ES-I3 (cell line): ENCODE measurements around the gene NECTIN1.

ENCODE experiments used
- H3K36me3 ChIP-seq: 2 replicates; pipeline ENCODE4 v1.6.1; 2013; ENCODE audit warnings: mild to moderate bottlenecking, low read length, control low read depth, moderate library complexity; ENCODE audit not compliant: insufficient read depth
- H3K4me1 ChIP-seq: 2 replicates; pipeline ENCODE4 v1.6.1; 2013; ENCODE audit warnings: mild to moderate bottlenecking, control low read depth, low read length; ENCODE audit not compliant: insufficient read depth
- H3K9ac ChIP-seq: 2 replicates; pipeline ENCODE4 v1.6.1; 2013; ENCODE audit warnings: low read depth, mild to moderate bottlenecking, low read length, moderate library complexity
- H3K9me3 ChIP-seq: 2 replicates; pipeline ENCODE4 v1.6.1; 2013; ENCODE audit warnings: mild to moderate bottlenecking, low read length, moderate library complexity; ENCODE audit not compliant: control insufficient read depth, insufficient read depth

NECTIN1 gene

DNA sequence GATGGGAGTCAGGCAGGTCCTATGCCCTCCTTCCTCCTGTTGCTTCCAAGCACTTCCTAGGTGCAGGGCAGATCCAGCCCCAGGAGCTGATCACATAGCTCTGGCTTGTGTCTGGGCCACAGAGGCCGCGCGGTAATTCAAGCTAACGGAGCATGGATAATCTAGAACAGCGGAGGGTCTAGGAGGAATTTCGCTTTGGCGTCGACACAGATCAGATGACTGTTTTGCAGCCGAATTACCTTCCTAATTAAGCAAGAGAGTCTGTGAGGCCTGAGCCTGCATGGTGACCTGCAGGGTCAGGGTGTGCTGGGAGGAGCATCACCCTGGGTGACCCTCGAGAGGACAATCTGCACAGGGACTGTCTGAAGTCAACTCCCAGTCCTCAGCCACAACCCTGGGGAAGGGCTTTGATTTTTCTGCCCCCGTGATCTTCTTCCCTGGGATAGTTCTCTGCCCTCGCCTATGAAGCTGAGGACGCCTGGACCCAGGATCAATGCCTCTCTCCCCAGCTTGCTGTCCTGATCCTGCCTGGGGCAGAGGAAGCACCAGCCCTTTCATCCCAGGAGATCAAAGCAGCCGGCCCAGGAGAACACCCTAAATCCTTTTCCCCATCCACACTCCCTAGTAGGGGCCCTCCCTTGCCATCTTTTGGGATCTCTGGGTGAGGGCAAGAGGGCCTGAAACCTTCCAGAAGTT, 11.0 kb downstream of the NECTIN1 start:
- H3K4me1 ChIP-seq, result peaks cover 35% of the 10 kb centered on the region
- H3K9me3 ChIP-seq, result no peaks in the 10 kb centered on the region
- no peak overlapping the region for H3K9ac ChIP-seq
- H3K36me3 ChIP-seq, result no peaks in the 10 kb centered on the region

DNA sequence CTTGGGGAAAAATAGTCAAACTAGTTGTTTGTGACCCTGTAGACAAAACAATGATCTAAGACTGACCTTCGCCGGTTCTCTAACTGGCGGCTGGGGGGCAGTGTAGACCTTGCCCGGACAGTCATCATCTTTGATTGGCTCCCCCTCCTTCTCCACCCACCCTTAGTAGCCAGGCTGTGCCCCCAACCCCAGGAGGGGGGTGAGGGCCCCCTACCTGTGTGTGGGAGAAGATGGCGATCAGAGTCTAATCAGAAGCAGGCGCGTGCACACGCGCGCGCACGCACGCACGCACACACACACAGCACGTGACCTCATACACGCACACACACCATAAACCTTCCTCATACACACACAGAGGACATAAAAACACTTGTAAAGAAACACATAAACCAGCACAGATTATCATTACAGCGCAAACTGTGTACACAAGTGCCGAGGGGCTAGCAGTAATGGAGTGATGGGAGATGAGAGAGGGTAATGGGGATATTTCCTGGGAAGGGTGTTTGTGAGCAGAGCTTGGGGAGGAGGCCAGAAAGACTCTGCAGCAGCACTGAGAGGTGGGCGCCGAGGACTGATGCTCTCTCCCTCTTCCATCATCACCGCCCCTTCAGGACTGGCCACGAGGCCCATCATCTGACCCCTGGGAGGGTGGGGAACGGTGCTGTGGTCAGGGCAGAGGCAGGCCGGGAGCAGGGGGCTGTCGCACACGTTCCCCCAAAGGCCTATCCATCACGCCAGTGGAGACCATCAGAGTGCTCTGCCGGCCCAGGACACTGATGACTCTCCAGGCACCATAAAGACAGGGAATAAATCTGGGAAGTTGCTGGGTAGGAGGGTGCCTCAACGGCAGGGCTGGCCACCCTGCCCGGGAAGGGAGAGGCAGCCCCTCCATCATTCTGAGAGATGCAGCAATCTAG, 12.2 kb downstream of the NECTIN1 start:
- H3K9me3 ChIP-seq, result no peaks in the 10 kb centered on the region
- H3K4me1 ChIP-seq, result peaks cover 32% of the 10 kb centered on the region
- no peaks in the 10 kb centered on the region; the same call in 1 of the 2 replicates for H3K36me3 ChIP-seq
- no peak overlapping the region for H3K9ac ChIP-seq

DNA sequence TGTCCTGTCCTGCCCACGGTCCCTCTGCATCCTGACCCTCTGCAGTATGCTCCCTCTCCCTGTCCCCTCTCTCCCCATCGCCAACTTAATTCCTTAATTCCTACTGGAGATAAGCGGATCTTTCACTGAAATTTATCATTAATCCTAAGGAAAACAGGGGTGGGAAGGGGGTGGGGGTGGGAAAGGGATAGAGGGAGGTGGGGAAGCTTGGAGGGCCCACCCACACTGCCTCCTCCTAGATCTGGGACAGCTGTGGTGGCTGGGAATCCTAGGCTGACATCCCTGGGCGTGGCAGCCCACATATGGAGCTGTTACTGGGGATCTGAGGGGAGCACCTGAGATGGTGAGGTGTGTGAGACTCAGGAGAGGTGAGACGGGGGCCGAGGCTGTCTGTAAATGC, 14.4 kb downstream of the NECTIN1 start:
- peaks cover 3% of the 10 kb centered on the region; the same call in 1 of the 2 replicates for H3K36me3 ChIP-seq
- H3K9me3 ChIP-seq, result no peaks in the 10 kb centered on the region
- H3K9ac ChIP-seq, result no peak overlapping the region
- H3K4me1 ChIP-seq, result peaks cover 21% of the 10 kb centered on the region

DNA sequence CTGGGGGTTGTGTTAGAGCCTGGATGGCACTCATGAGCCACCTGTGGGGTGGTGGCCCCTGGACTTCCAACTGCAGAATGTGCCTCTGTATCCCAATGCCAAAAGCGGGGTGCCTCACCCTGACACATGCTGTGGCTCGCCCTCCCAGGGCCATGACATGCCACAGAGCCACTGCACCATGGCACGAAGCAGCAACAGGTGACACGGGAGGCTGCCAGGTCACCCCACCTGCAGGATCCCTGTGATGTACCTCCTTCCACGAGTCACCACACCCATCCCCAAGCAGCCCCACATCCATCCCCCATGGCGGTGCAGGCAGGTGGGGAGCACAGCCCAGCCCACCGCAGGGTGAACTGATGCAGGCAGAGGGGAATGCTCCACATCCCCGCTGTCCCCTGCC, 14.8 kb downstream of the NECTIN1 start:
- Histone ChIP-seq H3K4me1 (peaks cover 23% of the 10 kb centered on the region), H3K9ac (no peak overlapping the region), H3K9me3 (no peaks in the 10 kb centered on the region), H3K36me3 (peaks cover 3% of the 10 kb centered on the region; the same call in 1 of the 2 replicates)

DNA sequence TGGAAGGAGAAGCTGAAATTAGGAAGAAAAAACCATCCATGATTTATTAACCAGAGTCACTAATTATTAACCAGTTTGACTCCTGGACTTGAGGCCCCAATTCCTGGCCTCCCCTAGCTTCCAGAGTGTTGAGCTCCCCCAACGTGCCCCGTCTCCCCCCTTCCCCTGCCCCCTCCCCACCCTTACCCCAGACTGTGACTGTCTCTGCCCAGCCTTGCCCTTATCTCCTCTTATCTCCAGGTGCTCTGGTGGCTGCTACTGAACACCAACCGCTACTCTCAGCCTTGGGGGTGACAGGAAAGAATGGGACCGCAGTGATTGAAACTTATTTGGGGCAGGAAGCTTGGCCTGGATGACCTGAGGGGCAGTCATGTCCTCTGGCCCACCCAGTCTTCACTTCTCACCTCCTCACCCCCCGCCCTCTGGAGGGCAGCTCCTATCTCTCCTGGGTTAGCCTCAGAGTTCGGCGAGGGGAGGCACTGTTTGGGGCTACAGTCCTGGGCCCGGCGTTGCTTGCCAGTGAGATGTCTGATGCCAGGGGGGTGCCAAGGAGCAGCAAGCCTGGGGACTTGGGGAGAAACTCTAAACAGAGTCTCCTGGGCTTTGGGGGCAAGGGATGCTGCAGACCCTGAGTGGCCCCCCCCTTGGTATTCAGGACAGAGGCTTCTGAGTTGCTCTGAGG, 15.5 kb downstream of the NECTIN1 start:
- Histone ChIP-seq H3K9ac (no peak overlapping the region), H3K4me1 (peaks cover 25% of the 10 kb centered on the region), H3K36me3 (peaks cover 3% of the 10 kb centered on the region; the same call in 1 of the 2 replicates), H3K9me3 (no peaks in the 10 kb centered on the region)

DNA sequence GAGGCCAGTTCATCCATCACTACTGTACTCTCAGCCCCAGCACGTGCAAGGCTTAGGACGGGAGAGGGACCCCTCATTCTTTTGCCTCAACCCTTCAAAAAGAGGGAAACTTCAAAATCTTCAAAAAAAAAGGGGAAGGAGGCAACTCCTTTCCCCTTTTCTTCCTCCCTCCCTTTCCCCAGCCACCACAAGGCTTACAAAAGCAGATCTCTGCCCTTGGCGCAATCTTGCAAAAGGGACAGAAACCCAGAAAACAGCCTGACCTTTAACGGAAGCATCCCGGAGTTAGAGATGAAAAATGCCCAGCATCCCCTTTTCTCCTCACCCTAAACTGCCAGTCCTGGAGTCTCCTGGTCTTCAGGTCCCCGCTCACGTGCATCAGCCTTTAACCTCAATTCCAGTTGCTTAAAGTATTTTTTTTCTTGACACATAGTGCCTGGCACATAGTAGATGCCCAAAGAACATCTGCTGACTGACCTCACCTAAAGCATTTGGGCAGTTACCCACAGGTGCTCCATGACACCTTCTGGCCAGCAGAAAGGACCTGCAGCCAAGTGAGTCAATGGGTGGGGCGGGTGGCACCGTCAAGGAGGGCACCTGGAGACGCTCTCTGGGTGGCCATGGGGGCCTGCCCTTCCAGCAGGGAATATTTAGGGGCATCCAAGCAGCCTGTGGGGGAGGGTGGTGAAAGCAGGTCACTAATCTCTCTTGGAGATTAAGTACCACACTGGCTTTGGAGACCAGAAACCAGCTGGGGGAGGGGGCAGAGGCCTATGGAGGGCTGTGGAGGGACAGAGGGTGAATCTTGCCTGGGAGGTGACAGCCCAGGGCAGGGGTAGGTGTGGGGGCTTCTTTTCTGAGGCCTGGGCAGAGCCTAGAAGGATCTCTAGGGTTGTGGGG, 16.3 kb downstream of the NECTIN1 start:
- H3K9ac ChIP-seq, result no peak overlapping the region
- peaks cover 19% of the 10 kb centered on the region; the same call in 1 of the 2 replicates for H3K4me1 ChIP-seq
- no peaks in the 10 kb centered on the region for H3K9me3 ChIP-seq
- peaks cover 3% of the 10 kb centered on the region; the same call in 1 of the 2 replicates for H3K36me3 ChIP-seq

DNA sequence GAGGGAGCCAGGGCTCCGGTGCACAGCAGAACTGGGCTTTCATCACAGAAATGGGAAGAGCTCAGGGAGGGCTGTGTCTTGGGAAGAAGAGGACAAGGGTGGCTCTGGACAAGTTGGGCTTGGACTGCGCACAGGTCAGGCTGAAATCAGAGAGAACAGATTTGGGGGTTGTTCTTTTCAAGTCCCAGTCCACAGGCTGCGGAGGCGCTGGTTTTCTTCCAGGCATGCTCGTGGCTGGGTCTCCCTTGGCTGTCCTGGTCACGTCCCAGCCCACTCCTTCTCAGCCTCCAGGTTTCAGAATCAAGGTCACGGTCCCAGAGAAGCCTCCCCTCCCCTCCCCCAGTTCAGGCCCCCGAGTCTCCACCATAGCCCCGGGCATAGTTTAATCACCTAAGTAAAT, 17.0 kb downstream of the NECTIN1 start:
- peaks cover 3% of the 10 kb centered on the region; the same call in 1 of the 2 replicates for H3K36me3 ChIP-seq
- no peak overlapping the region for H3K9ac ChIP-seq
- H3K4me1 ChIP-seq, result peaks cover 19% of the 10 kb centered on the region; the same call in 1 of the 2 replicates
- no peaks in the 10 kb centered on the region for H3K9me3 ChIP-seq

DNA sequence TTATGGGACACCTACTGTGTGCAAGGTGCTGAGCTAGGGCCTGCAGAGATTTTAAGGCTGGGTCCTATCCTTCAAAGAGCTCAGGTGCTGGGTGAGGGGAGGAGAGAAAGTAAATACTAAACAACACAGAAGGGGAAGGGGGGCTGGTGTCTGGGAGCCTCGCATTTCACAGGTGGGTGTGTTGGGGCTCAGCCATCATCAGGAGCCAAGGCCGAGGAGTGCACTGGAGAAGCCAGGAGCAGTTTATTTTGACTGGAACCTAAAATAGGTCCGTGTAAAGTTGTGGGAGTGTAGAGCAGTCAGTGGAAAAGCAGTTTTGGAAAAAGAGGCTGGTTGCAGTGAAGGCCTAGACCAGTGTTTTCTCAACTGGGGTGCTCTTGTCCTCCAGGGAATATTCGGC, 17.5 kb downstream of the NECTIN1 start:
- Histone ChIP-seq H3K4me1 (peaks cover 15% of the 10 kb centered on the region; the same call in 1 of the 2 replicates), H3K9ac (no peak overlapping the region), H3K36me3 (peaks cover 3% of the 10 kb centered on the region; the same call in 1 of the 2 replicates), H3K9me3 (no peaks in the 10 kb centered on the region)

DNA sequence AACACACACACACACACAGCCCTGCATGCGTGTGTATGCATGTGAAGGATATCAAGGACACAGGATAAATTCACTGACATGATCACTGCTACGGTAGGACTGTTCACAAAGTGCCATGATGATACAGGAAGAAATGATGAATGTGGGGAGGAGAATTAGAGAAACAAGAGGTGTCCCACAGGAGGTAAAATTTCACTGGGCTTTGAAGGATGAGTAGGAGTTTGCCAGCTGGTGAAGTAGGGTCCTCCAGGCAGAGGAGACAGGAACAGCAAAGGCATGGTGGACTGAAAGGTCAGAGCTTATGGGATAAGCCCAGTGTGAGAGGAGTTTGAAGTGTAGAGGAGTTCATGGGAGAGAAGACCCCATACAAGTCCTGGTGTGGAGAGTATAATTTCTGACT, 18.6 kb downstream of the NECTIN1 start:
- Histone ChIP-seq H3K9me3 (no peaks in the 10 kb centered on the region), H3K9ac (no peak overlapping the region), H3K4me1 (peaks cover 15% of the 10 kb centered on the region; the same call in 1 of the 2 replicates), H3K36me3 (peaks cover 3% of the 10 kb centered on the region; the same call in 1 of the 2 replicates)

DNA sequence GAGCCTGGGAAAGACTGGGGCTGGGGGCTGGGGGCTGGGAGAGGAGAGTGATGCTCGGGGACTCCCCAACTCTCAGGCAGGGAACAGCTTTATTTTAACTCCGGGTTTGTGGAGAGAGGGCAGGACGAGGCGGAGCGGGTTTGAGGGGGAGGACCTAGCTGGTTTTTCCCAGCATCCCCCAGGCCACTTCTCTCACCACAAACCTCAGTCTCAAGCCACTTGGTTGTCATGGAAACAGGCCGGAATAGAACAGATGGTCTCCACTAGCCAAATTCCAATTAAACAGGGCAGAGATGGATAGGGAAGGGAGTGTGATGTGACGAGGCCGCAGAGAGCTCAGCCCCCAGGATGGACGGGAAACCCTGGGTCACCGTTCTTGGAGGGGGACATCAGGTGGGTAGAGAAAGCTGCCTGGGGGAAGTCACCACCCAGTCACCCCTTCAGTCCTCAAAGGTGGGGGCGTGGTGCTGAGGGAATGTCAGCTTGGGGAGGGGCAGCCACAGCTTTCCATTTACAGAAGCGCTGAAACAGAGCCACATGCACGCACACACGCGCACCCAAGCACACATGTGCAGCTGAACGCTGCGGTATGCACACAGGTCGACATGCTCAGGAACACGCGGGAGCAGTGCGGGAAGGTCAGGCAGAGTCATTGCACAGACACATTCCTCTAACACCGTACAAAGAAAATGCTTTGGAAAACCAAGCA, 19.2 kb downstream of the NECTIN1 start:
- Histone ChIP-seq H3K36me3 (peaks cover 3% of the 10 kb centered on the region; the same call in 1 of the 2 replicates), H3K4me1 (peaks cover 15% of the 10 kb centered on the region; the same call in 1 of the 2 replicates), H3K9ac (no peak overlapping the region), H3K9me3 (no peaks in the 10 kb centered on the region)

DNA sequence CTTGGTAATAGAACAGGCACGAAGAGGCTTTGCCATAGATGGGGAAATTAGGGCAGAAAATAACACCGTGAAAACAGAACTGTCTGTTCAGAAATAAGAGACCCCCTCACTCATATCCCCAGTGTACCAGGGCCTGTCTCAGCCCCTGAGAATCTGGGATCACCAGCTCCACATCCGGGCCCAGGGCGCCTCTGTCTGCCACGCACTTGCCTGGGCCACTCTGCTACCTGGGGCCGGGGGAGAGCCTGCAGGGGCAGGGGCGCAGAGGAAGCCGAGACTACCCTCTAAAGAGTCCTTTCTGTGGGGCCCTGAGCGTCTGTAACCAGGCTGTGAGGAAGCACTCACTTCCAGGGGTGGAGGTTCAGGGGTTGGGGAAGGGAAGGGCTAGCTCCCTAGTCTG, 19.8 kb downstream of the NECTIN1 start:
- no peak overlapping the region for H3K9ac ChIP-seq
- peaks cover 15% of the 10 kb centered on the region; the same call in 1 of the 2 replicates for H3K4me1 ChIP-seq
- H3K36me3 ChIP-seq, result peaks cover 3% of the 10 kb centered on the region; the same call in 1 of the 2 replicates
- H3K9me3 ChIP-seq, result no peaks in the 10 kb centered on the region

DNA sequence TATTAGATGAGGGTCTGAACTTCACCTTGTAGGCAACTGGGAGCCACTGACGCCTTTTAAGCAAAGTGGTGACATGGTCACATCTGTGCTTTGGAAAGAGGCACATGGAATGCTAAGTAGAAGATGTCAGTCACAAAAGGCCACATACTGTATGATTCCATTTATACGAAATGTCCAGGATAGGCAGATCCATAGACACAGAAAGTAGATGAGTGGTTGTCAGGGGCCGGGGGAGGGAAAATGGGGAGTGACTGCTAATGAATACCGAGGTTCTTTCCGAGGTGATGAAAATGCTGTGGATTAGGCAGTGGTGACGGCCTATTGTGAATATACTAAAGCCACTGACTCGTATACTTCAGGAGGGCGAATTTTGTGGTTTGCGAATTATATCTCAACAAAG, 20.6 kb downstream of the NECTIN1 start:
- H3K9me3 ChIP-seq, result no peaks in the 10 kb centered on the region
- H3K4me1 ChIP-seq, result peaks cover 7% of the 10 kb centered on the region; the same call in 1 of the 2 replicates
- H3K9ac ChIP-seq, result no peak overlapping the region
- peaks cover 3% of the 10 kb centered on the region; the same call in 1 of the 2 replicates for H3K36me3 ChIP-seq

DNA sequence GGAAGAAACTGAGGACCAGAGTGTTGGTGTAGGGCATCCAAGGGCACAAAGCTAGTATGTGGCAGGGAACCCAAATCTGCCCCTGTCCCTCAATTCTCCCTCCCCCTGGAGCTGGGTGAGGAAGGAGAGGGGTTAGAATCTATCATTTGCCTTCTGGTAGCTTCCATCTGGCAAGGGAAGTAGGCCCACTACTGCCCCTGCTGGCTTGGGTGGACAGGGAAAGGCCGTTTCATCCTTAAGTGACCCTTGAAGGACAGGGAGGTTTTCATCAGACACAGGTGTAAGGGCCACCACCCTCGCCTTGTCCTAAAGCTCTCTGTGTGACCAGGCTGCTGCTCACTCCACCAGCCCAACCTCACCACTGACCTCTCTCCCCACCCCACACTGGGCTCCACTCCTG, 22.1 kb downstream of the NECTIN1 start:
- no peak overlapping the region for H3K9ac ChIP-seq
- H3K4me1 ChIP-seq, result peaks cover 4% of the 10 kb centered on the region; the same call in 1 of the 2 replicates
- H3K9me3 ChIP-seq, result no peaks in the 10 kb centered on the region
- H3K36me3 ChIP-seq, result peaks cover 3% of the 10 kb centered on the region; the same call in 1 of the 2 replicates
